SJSA1 (cell line): ENCODE measurements around the gene CLEC20A. TPM values are rescaled to one million over a fixed set of nuclear protein-coding genes. Genes with fewer than 3 reads are reported as not detected.

Experiments
- DNase-seq, 2 experiments: peaks; one replicate each; pipeline ENCODE4 v3.0.0-alpha.2; 2015 to 2020; ENCODE audit warnings: low spot score in 2 of 2, low read depth in 1 of 2
- H3K27ac ChIP-seq: fragments of 250-450 bp; sonication (Bioruptor Pico); 2 replicates; pipeline ENCODE4 v1.5.1; 2020; ENCODE audit warnings: mild to moderate bottlenecking, moderate library complexity
- H3K27me3 ChIP-seq: fragments of 250-450 bp; sonication (Bioruptor Pico); replicated peaks from 2 replicates; pipeline ENCODE4 v1.5.1; 2020; ENCODE audit warnings: mild to moderate bottlenecking, moderate library complexity
- H3K36me3 ChIP-seq: fragments of 250-450 bp; sonication (Bioruptor Pico); 2 replicates; pipeline ENCODE4 v1.5.1; 2020; ENCODE audit warnings: mild to moderate bottlenecking
- H3K4me1 ChIP-seq: fragments of 250-450 bp; sonication (Bioruptor Pico); replicated peaks from 2 replicates; pipeline ENCODE4 v1.6.1; 2021; ENCODE audit warnings: mild to moderate bottlenecking
- H3K4me3 ChIP-seq: fragments of 250-450 bp; sonication (Bioruptor Pico); 2 replicates; pipeline ENCODE4 v1.5.1; 2020; ENCODE audit warnings: mild to moderate bottlenecking
- H3K9me3 ChIP-seq: fragments of 250-450 bp; sonication (Bioruptor Pico); replicated peaks from 2 replicates; pipeline ENCODE4 v1.5.1; 2020; ENCODE audit warnings: mild to moderate bottlenecking
- total RNA-seq: library from RNA; depleted of rRNA; stranded (reverse); fragments of >200 nt; shearing (Covaris generic); gene quantifications from 2 replicates; pipeline ENCODE4 v1.2.3, GENCODE V29; 2014

Gene CLEC20A
- total RNA-seq, 1 experiment from 2014 or later = not detected

DNA sequence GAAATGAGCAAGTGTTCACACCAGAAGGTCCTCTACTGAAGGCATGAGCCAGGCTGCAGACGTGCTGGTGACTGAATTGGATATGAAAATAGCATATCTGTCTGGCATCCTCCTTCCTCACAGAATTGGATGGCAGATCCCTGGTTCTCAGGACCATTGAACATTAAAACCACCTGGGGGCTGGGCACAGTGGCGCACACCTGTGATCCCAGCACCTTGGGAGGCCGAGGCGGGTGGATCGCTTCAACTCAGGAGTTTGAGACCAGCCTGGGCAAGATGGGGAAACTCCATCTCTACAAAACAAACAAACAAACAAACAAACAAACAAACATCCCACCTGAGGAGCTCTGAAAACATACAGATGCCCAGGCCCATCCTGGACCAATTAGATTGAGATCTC, 39.6 kb upstream of the CLEC20A start:
- Histone ChIP-seq H3K4me1 (peaks cover 27% of the 10 kb centered on the region; the same call in 1 of the 2 replicates), H3K4me3 (no peak overlapping the region), H3K27ac (no peak overlapping the region), H3K36me3 (no peaks in the 10 kb centered on the region), H3K27me3 (no peaks in the 10 kb centered on the region), H3K9me3 (no peaks in the 10 kb centered on the region)
- DNase-seq = no peak

DNA sequence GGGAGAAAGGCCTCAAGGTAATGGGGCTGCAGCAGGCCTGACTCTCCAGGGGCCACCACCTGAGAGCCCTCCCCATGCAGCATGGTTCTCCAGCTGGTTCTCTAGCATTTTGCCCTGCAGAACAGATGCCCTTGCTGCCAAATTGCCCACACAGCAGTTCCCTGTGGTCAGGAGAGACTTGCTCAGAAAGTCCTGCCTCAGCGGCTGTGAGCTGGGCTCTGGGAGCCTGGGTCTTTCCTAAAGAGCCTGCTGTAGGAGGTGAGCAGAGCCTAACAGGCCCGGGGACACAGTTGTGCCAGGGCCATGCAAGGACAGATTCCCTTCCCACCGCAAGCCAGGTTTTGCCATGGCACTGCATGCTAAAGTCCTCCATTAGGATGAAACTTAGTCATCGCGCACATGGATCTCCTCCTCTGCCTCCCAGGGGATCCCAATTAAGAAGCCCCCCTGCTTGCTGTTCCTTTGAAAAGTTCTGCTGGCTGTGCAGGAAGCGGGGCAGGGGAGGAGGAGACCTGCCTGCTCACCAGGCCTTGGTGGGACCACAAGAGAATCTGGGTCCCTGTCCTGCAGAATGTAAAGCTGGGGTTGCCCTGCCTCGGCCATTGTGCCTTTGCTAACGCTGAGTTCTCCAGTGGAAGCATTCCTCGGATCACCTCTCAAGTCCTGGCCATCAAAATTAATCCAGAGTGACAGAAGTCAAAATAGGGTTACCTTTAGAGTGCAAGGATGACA, 37.5 kb upstream of the CLEC20A start:
- Histone ChIP-seq H3K4me3 (no peak overlapping the region), H3K27ac (no peak overlapping the region), H3K36me3 (no peaks in the 10 kb centered on the region), H3K4me1 (peaks cover 30% of the 10 kb centered on the region), H3K27me3 (no peaks in the 10 kb centered on the region), H3K9me3 (no peaks in the 10 kb centered on the region)
- DNase-seq = no peak

DNA sequence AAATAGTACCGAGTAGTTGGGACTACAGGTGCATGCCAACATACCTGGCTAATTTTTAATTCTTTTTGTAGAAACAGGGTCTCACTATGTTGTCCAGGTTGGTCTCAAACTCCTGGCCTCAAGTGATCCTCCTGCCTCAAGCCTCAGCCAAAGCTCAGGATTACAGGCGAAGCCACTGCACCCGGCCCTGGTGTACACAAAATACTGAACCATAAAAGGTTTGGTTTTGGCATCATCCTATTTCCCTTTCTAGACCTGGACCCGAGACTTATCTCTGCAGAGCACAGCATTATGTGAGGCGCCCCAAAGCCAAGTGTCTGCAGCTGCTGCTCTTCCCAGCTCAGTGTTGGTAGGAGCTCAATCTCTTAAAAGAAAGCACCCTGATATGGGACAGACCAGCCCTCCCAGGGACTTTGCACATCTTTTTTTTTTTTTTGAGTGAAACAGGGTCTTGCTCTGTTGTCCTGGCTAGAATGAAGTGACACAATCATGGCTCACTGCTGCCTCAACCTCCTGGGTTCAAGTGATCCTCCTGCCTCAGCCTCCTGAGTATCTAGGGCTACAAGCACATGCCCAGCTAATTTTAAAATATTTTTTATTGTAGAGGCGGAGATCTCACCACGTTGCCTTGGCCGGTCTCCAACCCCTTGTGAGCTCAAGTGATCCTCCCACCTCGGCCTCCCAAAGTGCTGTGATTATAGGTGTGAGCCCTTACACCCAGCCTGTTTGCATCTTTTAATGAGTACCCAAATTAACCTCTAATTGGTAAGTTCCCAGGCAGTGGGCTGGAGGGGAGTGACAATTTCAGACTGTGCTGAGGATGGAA, 36.6 kb upstream of the CLEC20A start:
- H3K4me1 ChIP-seq = peaks cover 22% of the 10 kb centered on the region
- no peak overlapping the region for H3K4me3 ChIP-seq
- no peaks in the 10 kb centered on the region for H3K36me3 ChIP-seq
- no peak overlapping the region for H3K27ac ChIP-seq
- no peaks in the 10 kb centered on the region for H3K27me3 ChIP-seq
- H3K9me3 ChIP-seq = no peaks in the 10 kb centered on the region
- no peak for DNase-seq

DNA sequence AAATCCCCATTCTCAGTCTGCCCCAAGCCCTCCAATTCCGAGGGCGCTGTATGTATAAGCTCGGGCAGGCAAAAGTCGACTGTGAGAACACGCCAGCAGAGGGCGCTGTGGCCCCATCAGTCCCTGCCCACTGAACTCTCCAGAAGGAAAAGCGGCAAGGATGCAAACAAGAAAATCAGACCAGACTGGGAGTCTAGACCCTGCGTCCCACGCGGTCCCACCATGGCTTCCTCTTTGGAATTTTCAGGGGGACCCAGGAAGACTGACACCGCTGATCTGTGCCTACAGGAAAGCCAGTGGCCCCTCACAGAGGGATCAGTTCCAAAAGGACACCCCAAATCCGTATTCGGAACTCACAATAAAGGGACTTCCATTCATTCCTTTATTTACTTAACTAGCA, 35.6 kb upstream of the CLEC20A start:
- Histone ChIP-seq H3K4me3 (no peak overlapping the region), H3K27me3 (no peaks in the 10 kb centered on the region), H3K4me1 (peaks cover 18% of the 10 kb centered on the region), H3K9me3 (no peaks in the 10 kb centered on the region), H3K36me3 (no peaks in the 10 kb centered on the region), H3K27ac (no peak overlapping the region)
- peak; percentile 76 to 78 for DNase-seq

DNA sequence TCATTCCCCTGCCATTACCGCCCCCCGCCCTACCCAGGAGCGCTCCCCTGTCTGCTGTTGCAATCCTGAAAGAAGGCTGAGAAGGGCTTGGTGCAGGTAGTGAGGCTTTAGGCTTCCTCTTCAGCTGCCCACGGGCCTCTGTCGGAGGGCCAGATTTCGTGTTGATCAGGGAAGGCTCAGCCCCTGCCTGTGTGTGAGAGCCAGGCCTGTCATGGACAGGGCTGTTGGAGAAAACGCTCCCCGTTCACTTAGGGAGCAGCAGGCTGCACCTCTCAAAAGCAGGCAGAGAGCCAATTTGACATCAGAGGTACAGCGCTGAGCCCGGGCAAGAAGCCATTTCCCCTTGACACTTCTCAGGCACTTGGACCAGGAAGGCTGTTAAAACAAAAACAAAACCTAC, 35.1 kb upstream of the CLEC20A start:
- H3K27ac ChIP-seq = no peak overlapping the region
- no peaks in the 10 kb centered on the region for H3K27me3 ChIP-seq
- peaks cover 13% of the 10 kb centered on the region for H3K4me1 ChIP-seq
- no peak overlapping the region for H3K4me3 ChIP-seq
- no peak for DNase-seq
- no peaks in the 10 kb centered on the region for H3K36me3 ChIP-seq
- no peaks in the 10 kb centered on the region for H3K9me3 ChIP-seq

DNA sequence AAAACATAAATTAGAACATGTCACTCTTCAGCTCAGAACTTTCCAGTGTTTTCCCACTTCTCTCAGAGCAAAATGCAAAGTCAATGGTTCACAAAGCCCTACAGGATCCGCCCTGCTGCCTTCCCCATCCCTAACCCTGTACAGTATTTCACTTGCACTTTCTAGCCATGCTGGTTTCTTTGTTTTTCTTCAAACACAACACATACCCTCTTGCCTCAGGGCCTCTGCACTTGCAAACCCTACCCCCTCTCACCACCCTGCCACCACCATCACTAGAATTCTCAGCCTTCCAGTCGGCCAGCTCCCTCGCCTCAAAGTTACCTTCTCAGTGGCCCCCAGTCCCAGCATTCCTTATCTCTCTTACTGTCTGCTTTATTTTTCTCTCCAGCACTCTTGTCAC, 33.7 kb upstream of the CLEC20A start:
- peak in 1 of 2 experiments; percentile 15 for DNase-seq
- peaks cover 10% of the 10 kb centered on the region for H3K4me1 ChIP-seq
- H3K9me3 ChIP-seq = no peaks in the 10 kb centered on the region
- H3K27me3 ChIP-seq = no peaks in the 10 kb centered on the region
- no peak overlapping the region for H3K27ac ChIP-seq
- H3K4me3 ChIP-seq = no peak overlapping the region
- H3K36me3 ChIP-seq = no peaks in the 10 kb centered on the region

DNA sequence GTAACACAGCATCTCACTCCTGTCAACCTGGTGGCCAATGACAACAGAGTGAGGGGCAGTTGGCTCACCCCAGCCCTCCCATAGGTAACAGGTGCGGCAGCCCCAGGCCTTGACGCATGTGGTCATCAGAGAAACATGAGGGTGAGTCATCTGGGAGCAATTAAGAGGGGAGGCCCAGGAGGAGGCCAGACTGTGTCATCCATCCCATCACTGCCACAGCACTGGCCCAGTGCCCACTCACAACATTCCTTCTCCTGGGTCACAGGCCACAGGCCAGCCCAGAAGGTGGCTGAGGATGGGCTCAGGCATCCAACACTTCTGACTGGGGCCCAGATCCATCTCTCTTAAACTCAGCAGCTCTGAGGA, 33.3 kb upstream of the CLEC20A start:
- DNase-seq = peak; percentile 58 to 81
- Histone ChIP-seq H3K27me3 (no peaks in the 10 kb centered on the region), H3K9me3 (no peaks in the 10 kb centered on the region), H3K4me3 (no peak overlapping the region), H3K4me1 (peaks cover 10% of the 10 kb centered on the region), H3K27ac (no peak overlapping the region), H3K36me3 (no peaks in the 10 kb centered on the region)

DNA sequence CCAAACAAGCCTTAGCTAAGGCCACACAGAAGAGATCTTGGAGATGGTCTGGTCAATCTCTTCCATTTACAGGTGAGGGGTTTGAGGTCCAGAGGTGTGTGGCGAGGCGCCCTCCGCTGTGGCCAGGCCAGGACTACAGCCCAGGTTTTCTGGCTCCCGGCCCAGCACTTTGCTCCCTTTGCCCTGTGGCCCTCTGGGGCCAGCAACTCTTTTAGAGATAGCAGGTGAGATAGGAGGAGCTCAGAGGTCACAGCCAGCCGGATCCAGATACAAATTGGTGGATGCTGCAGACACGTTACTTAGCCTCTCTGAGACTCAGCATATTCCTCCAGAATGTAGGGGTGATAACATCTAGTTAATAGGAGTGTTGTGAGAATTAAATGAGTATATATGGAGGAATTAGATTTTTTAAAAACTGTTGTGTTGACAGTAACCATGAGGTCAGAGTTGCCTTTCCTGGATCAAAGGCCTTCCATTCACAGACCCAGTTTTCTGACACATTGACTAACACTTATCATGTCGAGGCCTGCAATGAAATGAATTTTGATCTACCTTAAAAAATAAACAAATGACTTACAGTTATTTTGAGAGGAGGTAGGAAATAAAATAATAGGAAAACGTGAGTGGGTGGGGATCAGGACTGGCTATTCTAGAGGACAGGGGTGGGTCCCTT, 32.7 kb upstream of the CLEC20A start:
- no peaks in the 10 kb centered on the region for H3K9me3 ChIP-seq
- DNase-seq = no peak
- H3K4me3 ChIP-seq = no peak overlapping the region
- no peak overlapping the region for H3K27ac ChIP-seq
- H3K36me3 ChIP-seq = no peaks in the 10 kb centered on the region
- peaks cover 10% of the 10 kb centered on the region for H3K4me1 ChIP-seq
- no peaks in the 10 kb centered on the region for H3K27me3 ChIP-seq

DNA sequence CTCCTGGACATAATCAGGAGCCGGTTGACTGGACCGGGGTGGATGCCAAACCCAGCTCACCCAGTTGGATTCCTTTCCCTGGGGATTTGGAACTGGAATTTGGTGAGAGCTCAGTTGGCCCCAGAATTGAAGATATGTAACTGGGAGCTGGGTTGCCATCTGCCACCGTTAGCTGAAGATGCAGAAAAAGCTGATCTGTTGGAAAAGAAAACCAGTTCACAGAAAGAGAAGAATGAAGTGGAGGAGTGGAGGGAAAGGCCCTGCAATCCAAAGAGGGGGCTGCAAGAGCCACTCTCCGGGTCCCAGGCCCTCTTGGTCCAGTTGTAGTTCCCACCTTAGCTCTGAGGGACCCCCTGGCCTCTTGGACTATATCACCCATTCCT, 32.2 kb upstream of the CLEC20A start:
- no peak for DNase-seq
- no peak overlapping the region for H3K27ac ChIP-seq
- H3K27me3 ChIP-seq = no peaks in the 10 kb centered on the region
- no peaks in the 10 kb centered on the region for H3K36me3 ChIP-seq
- H3K4me1 ChIP-seq = peaks cover 10% of the 10 kb centered on the region
- no peak overlapping the region for H3K4me3 ChIP-seq
- no peaks in the 10 kb centered on the region for H3K9me3 ChIP-seq

DNA sequence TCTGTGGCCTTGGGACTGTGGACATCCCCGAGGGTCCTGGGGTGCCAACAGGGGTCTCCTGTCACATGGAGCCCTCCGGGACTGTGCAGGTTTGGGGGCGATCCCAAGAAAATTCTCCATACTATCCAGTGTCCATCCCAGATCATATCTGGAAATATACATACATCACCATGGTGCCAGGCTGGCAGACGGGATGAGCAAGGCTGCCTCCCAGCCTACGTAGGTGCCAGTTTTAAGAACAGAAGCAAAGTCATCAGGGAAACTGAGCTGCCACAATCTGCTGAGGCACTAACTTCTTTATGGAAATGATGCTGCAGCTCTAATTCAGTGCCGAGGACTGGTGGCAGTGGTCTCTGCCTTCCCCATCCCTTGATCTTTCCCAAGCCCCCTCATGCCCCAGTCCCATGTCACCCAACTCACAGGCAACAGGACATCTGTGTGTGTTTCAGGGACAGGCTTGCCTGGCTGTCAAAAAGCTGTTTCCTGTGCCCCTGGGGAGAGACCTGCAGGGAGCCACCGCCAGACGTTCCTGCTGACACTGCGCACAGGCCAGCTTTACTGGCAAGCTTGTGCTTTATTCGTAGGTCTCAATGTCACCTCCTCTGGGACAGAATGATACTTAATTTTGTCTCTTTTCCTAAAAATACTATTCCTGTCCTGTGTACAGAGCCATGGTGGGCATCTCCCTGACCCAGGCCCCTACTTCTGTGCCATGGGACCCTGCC, 31.6 kb upstream of the CLEC20A start:
- Histone ChIP-seq H3K27ac (no peak overlapping the region), H3K36me3 (no peaks in the 10 kb centered on the region), H3K9me3 (no peaks in the 10 kb centered on the region), H3K27me3 (no peaks in the 10 kb centered on the region), H3K4me1 (peaks cover 10% of the 10 kb centered on the region), H3K4me3 (no peak overlapping the region)
- DNase-seq = no peak

DNA sequence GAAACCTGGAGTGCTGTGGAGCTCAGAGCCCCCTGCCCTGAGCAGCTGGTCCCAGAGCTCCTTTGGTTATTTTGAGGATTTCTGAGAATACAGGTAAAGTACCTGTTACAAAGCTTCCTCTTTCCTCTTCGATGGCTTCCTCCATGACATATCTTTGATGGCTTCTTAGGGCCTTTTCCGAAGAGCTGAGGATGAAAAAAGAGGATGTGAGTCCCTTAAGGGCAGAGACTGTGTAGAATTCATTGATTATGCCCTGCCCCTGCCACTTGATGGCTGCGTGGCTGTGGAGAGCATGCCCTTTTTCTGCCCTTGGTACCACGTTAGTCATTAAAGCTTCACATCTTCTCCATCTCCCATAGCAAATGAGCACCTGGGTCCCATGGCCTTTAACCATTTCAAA, 30.4 kb upstream of the CLEC20A start:
- Histone ChIP-seq H3K36me3 (no peaks in the 10 kb centered on the region), H3K4me1 (peaks cover 10% of the 10 kb centered on the region), H3K27me3 (no peaks in the 10 kb centered on the region), H3K27ac (no peak overlapping the region), H3K9me3 (no peaks in the 10 kb centered on the region), H3K4me3 (no peak overlapping the region)
- DNase-seq = no peak

DNA sequence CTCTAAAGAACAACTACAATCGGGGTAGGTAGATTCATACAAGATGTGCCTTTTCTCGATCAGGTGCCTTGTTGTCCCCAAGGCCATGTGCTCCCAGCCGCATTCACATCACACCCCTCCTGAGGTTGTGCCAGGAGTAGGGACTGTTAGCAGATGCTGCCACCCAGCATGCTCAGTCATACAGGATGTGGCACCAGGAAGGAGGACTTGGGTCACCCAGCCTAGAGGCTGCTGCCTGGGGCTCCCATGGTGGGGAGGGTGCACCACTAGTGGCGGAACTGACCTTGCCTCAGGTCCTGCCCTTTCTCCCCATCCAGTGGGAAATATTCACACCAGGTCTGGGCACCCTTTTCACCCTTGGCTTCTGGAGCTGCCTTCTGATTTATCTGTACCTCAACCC, 24.5 kb upstream of the CLEC20A start:
- Histone ChIP-seq H3K36me3 (no peaks in the 10 kb centered on the region), H3K4me1 (no peaks in the 10 kb centered on the region), H3K27ac (no peak overlapping the region), H3K4me3 (no peak overlapping the region), H3K27me3 (no peaks in the 10 kb centered on the region), H3K9me3 (no peaks in the 10 kb centered on the region)
- DNase-seq = no peak

DNA sequence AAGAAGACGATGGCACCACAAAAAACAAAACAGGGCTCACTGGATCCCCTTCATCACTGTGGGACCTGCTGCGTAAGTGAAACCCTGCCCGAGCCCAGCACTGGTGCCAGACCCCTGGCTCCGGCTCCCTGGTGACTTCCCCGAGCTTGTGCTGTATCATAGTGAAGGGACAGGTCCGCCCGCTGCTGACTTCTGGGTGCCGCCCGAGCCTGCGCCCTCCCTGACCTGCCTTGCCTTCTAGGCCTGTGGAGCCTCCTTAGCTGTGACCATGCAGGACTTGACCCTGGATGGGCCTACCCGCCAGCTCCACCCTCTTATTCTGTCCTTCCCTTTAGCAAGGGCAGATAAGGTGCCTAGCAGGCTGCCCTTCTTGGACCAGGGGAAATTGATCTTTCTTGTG, 24.0 kb upstream of the CLEC20A start:
- no peaks in the 10 kb centered on the region for H3K27me3 ChIP-seq
- H3K27ac ChIP-seq = no peak overlapping the region
- H3K9me3 ChIP-seq = no peaks in the 10 kb centered on the region
- no peaks in the 10 kb centered on the region for H3K4me1 ChIP-seq
- H3K4me3 ChIP-seq = no peak overlapping the region
- no peaks in the 10 kb centered on the region for H3K36me3 ChIP-seq
- no peak for DNase-seq
